Measurements from ENCODE around the gene TPGS2. TPM values are rescaled to one million over a fixed set of nuclear protein-coding genes. Genes with fewer than 3 reads are reported as not detected.
A peak's percentile ranks its signal among the peaks of the same experiment; 100 is the strongest.

Gene TPGS2
- total RNA-seq, 1 donor from 2014 or later, result 138 TPM

DNA sequence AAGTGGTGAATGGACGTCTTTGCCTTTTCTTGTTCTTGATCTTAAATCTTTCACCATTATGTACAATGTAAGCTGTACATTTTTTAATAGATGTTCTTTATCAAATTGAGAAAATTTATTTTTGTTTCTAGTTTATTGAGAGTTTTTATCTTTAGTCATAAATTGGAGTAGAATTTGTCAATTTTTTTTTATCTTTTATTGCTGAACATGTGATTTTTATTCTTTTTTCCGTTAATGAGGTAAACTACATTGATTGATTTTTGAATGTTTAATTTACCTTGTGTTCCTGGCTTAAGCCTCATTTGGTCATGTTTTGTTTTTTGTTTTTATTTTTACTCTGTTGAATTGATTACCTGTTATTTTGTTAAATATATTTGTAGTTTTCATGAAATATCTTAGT, 19.8 kb upstream of the TPGS2 start:
- Mint-ChIP-seq H3K9me3 (ENCODE audit: unreplicated experiment) (no peaks in the 10 kb centered on the region), H3K27ac (ENCODE audit: unreplicated experiment) (no peak overlapping the region), H3K27me3 (ENCODE audit: unreplicated experiment) (no peaks in the 10 kb centered on the region), H3K4me1 (ENCODE audit: unreplicated experiment) (no peaks in the 10 kb centered on the region), H3K4me3 (ENCODE audit: unreplicated experiment) (no peak overlapping the region), H3K36me3 (ENCODE audit: low read depth, unreplicated experiment) (peaks cover 7% of the 10 kb centered on the region)
- DNase-seq (ENCODE audit: low spot score), result no peak
- TF ChIP-seq, protein P1, sequence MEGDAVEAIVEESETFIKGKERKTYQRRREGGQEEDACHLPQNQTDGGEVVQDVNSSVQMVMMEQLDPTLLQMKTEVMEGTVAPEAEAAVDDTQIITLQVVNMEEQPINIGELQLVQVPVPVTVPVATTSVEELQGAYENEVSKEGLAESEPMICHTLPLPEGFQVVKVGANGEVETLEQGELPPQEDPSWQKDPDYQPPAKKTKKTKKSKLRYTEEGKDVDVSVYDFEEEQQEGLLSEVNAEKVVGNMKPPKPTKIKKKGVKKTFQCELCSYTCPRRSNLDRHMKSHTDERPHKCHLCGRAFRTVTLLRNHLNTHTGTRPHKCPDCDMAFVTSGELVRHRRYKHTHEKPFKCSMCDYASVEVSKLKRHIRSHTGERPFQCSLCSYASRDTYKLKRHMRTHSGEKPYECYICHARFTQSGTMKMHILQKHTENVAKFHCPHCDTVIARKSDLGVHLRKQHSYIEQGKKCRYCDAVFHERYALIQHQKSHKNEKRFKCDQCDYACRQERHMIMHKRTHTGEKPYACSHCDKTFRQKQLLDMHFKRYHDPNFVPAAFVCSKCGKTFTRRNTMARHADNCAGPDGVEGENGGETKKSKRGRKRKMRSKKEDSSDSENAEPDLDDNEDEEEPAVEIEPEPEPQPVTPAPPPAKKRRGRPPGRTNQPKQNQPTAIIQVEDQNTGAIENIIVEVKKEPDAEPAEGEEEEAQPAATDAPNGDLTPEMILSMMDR (IDR thresholded peaks at IDR 0.05; ENCODE audit: unreplicated experiment), result no peak

DNA sequence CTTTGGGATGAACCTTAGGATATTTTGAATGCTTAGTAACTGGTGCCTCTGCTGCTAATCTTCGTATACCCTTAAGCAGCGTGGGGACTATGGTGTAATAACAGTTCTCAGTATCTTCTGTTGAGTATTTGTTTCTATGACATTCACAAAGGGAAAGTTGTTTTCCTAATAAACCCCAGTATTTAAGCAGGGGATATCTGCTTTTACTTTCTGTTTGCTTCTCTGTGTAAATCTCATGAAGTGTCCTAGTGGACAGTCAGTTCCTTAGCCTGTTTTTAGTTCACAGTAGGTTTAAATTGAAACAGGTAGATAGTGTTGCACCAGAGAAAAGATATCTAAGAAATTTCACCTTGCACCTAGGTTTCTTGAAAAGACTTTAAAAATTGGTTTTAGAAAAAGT, 15.0 kb upstream of the TPGS2 start:
- no peaks in the 10 kb centered on the region for H3K36me3 Mint-ChIP-seq (ENCODE audit: low read depth, unreplicated experiment)
- no peak for DNase-seq (ENCODE audit: low spot score)
- H3K4me3 Mint-ChIP-seq (ENCODE audit: unreplicated experiment), result no peak overlapping the region
- H3K27ac Mint-ChIP-seq (ENCODE audit: unreplicated experiment), result no peak overlapping the region
- TF ChIP-seq, protein P1 (IDR thresholded peaks at IDR 0.05; ENCODE audit: unreplicated experiment), result no peak
- no peaks in the 10 kb centered on the region for H3K9me3 Mint-ChIP-seq (ENCODE audit: unreplicated experiment)
- H3K4me1 Mint-ChIP-seq (ENCODE audit: unreplicated experiment), result peaks cover 27% of the 10 kb centered on the region
- H3K27me3 Mint-ChIP-seq (ENCODE audit: unreplicated experiment), result peaks cover 1% of the 10 kb centered on the region

DNA sequence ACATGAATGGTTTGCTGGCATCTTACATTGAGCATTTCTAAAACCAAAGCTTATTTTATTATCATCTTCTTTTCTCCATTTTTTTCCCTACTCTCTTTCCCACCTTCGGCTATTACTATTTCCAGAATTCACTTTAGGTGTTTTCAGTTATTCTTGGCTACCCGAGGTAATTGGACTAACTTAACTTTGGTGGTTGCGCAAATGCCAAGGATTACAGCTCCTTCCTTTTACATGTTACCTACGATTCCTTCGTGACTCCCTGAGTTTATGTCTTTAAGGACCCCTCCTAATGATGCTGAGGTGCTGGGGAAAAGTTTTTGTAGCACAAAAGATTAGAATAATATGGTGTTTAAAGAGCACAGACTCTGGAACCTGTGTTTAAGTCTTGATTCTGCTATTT, 14.4 kb upstream of the TPGS2 start:
- Mint-ChIP-seq H3K27me3 (ENCODE audit: unreplicated experiment) (peaks cover 1% of the 10 kb centered on the region), H3K36me3 (ENCODE audit: low read depth, unreplicated experiment) (no peaks in the 10 kb centered on the region)
- TF ChIP-seq, protein P1 (IDR thresholded peaks at IDR 0.05; ENCODE audit: unreplicated experiment), result no peak

DNA sequence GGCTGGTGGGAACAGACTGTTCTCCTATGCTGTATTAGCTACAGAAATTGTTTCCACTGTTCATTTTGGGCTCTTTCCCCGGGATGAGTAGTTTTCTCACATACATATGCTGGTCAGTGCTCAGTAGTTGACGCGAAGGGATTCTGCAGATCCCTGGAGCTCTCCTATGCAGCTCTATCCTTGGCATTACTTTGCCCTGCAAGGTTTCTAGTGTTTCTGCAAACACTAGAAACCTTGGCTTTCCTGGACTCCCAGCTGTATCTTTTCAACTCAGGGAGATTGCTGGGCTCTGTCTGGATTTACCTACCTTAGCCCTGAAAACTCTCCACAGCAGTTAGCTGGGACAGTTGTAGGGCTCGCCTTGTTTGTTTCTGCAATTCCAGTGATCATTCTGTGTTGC, 11.0 kb upstream of the TPGS2 start:
- H3K36me3 Mint-ChIP-seq (ENCODE audit: low read depth, unreplicated experiment), result no peaks in the 10 kb centered on the region
- H3K9me3 Mint-ChIP-seq (ENCODE audit: unreplicated experiment), result no peaks in the 10 kb centered on the region
- no peak for DNase-seq (ENCODE audit: low spot score)
- H3K4me1 Mint-ChIP-seq (ENCODE audit: unreplicated experiment), result peaks cover 27% of the 10 kb centered on the region
- H3K27ac Mint-ChIP-seq (ENCODE audit: unreplicated experiment), result peak overlapping the region; percentile 76
- peaks cover 1% of the 10 kb centered on the region for H3K27me3 Mint-ChIP-seq (ENCODE audit: unreplicated experiment)
- no peak overlapping the region for H3K4me3 Mint-ChIP-seq (ENCODE audit: unreplicated experiment)
- TF ChIP-seq, protein P1 (IDR thresholded peaks at IDR 0.05; ENCODE audit: unreplicated experiment), result no peak

More for the DNA sequence above, 14.4 kb upstream of the TPGS2 start:
- H3K4me1 Mint-ChIP-seq (ENCODE audit: unreplicated experiment), result peaks cover 27% of the 10 kb centered on the region
- no peak overlapping the region for H3K4me3 Mint-ChIP-seq (ENCODE audit: unreplicated experiment)
- no peak for DNase-seq (ENCODE audit: low spot score)
- H3K9me3 Mint-ChIP-seq (ENCODE audit: unreplicated experiment), result no peaks in the 10 kb centered on the region
- H3K27ac Mint-ChIP-seq (ENCODE audit: unreplicated experiment), result no peak overlapping the region

DNA sequence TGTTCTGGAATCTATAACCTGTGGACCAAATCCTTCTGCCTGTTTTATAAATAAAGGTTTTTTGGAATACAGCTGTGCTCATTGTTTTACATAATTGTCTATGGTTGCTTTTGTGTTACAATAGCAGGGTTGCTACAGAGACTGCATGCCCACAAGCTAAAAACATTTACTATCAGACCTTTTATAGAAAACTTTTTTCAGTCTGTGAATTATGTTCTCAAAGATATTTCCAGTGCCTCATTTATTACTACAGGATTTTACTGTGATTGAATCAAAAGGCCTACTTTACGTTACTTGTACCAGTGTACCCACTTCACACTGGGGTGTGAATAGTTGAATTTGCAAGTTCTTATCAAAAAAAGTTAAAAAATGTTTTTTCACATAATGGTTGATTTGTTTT, 7.1 kb upstream of the TPGS2 start:
- DNase-seq (ENCODE audit: low spot score), result no peak
- Mint-ChIP-seq H3K27me3 (ENCODE audit: unreplicated experiment) (no peaks in the 10 kb centered on the region), H3K4me3 (ENCODE audit: unreplicated experiment) (no peak overlapping the region), H3K27ac (ENCODE audit: unreplicated experiment) (no peak overlapping the region), H3K36me3 (ENCODE audit: low read depth, unreplicated experiment) (no peaks in the 10 kb centered on the region), H3K9me3 (ENCODE audit: unreplicated experiment) (no peaks in the 10 kb centered on the region), H3K4me1 (ENCODE audit: unreplicated experiment) (peaks cover 10% of the 10 kb centered on the region)
- TF ChIP-seq, protein P1 (IDR thresholded peaks at IDR 0.05; ENCODE audit: unreplicated experiment), result no peak
